Adrenal gland (tissue), 5 donors: ENCODE data around the gene LAPTM5.

Source experiments
- CTCF ChIP-seq, 6 experiments: fragments of 450-650 bp in 4 of 6; fragments of 200-600 bp in 2 of 6; sonication (generic) in 1 of 6; IDR thresholded peaks; 1 replicate in 5 of 6; 2 replicates in 1 of 6; pipeline versions ENCODE4 v1.5.1 to v1.8.0; 2016 to 2021; ENCODE audit warnings: antibody characterized with exemption in 6 of 6, mild to moderate bottlenecking in 2 of 6, moderate library complexity in 1 of 6
- POLR2A ChIP-seq, 2 donors: fragments of 450-650 bp; IDR thresholded peaks; one replicate each; pipeline ENCODE4 v1.6.1; 2017; ENCODE audit warnings: antibody characterized with exemption in 2 of 2, mild to moderate bottlenecking in 2 of 2, moderate library complexity in 1 of 2
- donor health status: DM: no; HTN: no; CAD: no.

- TF ChIP-seq CTCF (IDR thresholded peaks at IDR 0.05), result no peak
- no peak for TF ChIP-seq POLR2A (IDR thresholded peaks at IDR 0.05)
Observed at GRCh38 chr1:30693366-30693765, 64.2 kb downstream of the LAPTM5 start.
